T-helper 1 cell treated with Interleukin-12 subunit alpha and Interleukin-12 subunit beta and Interleukin-4 antibody, amounts not matched to agents 30 ng/mL and 1 ng/mL, for 36 hours (primary cell): Measurements from ENCODE around the gene BATF3. TPM values are rescaled to one million over a fixed set of nuclear protein-coding genes. Genes with fewer than 3 reads are reported as not detected.

Source experiments
- intact Hi-C: fragments of 100-400 bp; cut with micrococcal nuclease; formaldehyde crosslinking; loops from one replicate; pipeline ENCODE4 v1.15.1; 2024
- total RNA-seq: library from RNA; stranded (reverse); gene quantifications from 2 replicates; pipeline ENCODE4 v1.2.3, GENCODE V29; 2022

Gene BATF3
- total RNA-seq, 1 donor from 2014 or later, result 65.8 TPM

- intact Hi-C loops, result no loop called here
These were observed 61.0 kb downstream of the BATF3 start for GRCh38 chr1:212638492-212639151.

GRCh38 chr1:212637902-212638301, 61.7 kb downstream of the BATF3 start:
- intact Hi-C loops, result no loop called here

Other genes with a start within 250 kb of the BATF3 start
- gene ATF3, start 91.1 kb downstream of the BATF3 start, total RNA-seq, result 13.8 and 17.8 TPM in 2 replicates
- 39.8 and 40.9 TPM in 2 replicates for gene NSL1, start 91.9 kb upstream of the BATF3 start, total RNA-seq
- 14.2 and 17.9 TPM in 2 replicates for gene TATDN3, start 92.1 kb upstream of the BATF3 start, total RNA-seq
- 0.93 TPM in 1 of 2 replicates, not detected in the other for gene SPATA45, start 147.8 kb upstream of the BATF3 start, total RNA-seq
- gene FLVCR1, start 158.4 kb upstream of the BATF3 start, total RNA-seq, result 11.4 and 13.3 TPM in 2 replicates